HG03066 (cell line): ENCODE data around the gene NPTX1.
"Not testable (repeated sequence)": the region's sequence is repeated elsewhere in the genome, so short reads cannot be mapped to it uniquely, and the experiment has no call there.

Experiments
- ATAC-seq: cut with Tn5 transposase; IDR thresholded peaks from one replicate; pipeline ENCODE4 v1.9.1; 2021; ENCODE audit warnings: low read depth; ENCODE audit not compliant: unreplicated experiment

Gene NPTX1

GRCh38 chr17:80475910-80476876, at the start of gene NPTX1:
Gene NPTX1, minus strand, starts transcription at chr17:80476607. Its CDS starts 161 bp downstream, at chr17:80476446.
- ATAC-seq = no peak

- ATAC-seq = no peak
These were observed 47.7 kb upstream of the NPTX1 start for GRCh38 chr17:80523956-80524712.

GRCh38 chr17:80523054-80523744, 46.8 kb upstream of the NPTX1 start:
- ATAC-seq = no peak

GRCh38 chr17:80520810-80521455, 44.5 kb upstream of the NPTX1 start:
- no peak for ATAC-seq

GRCh38 chr17:80519091-80519781, 42.8 kb upstream of the NPTX1 start:
- no peak for ATAC-seq

- no peak for ATAC-seq
These were observed 42.0 kb upstream of the NPTX1 start for GRCh38 chr17:80518392-80518791.

GRCh38 chr17:80517641-80518040, 41.2 kb upstream of the NPTX1 start:
- ATAC-seq = no peak

- ATAC-seq = no peak
These were observed 39.9 kb upstream of the NPTX1 start for GRCh38 chr17:80516171-80516932.

GRCh38 chr17:80513892-80514291, 37.5 kb upstream of the NPTX1 start:
- no peak for ATAC-seq

GRCh38 chr17:80513201-80513600, 36.8 kb upstream of the NPTX1 start:
- no peak for ATAC-seq

- no peak for ATAC-seq
These were observed 35.8 kb upstream of the NPTX1 start for GRCh38 chr17:80512233-80512632.

- ATAC-seq = no peak
These were observed 35.1 kb upstream of the NPTX1 start for GRCh38 chr17:80511222-80512180.

- no peak for ATAC-seq
These were observed 34.4 kb upstream of the NPTX1 start for GRCh38 chr17:80510772-80511171.

GRCh38 chr17:80510132-80510531, 33.7 kb upstream of the NPTX1 start:
- ATAC-seq = no peak

- ATAC-seq = no peak
These were observed 32.9 kb upstream of the NPTX1 start for GRCh38 chr17:80509311-80509710.

- no peak for ATAC-seq
These were observed 31.6 kb upstream of the NPTX1 start for GRCh38 chr17:80507965-80508364.

GRCh38 chr17:80507177-80507576, 30.8 kb upstream of the NPTX1 start:
- not testable (repeated sequence) for ATAC-seq
